Measurements from ENCODE around the gene PCLO.

DNA sequence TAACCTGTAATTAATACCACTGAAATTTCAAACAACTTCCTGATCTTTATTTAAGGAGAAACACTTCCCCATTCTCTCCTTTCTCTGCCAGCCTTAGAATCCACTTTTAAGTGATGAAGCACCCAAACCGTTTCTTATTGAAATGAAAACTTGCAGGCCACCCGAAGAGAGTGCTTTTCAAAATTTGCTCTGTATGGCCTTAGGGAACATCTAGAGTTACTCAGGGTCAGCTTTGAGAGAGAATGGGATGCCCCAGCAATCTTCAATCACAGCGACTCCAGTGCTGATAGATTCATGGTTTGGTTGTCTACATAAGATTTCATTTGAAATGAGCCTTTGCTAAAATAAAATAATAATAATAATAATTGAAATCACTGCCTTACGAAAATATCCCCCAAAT lies 323.1 kb downstream of the PCLO start:
- TF ChIP-seq, protein P1, sequence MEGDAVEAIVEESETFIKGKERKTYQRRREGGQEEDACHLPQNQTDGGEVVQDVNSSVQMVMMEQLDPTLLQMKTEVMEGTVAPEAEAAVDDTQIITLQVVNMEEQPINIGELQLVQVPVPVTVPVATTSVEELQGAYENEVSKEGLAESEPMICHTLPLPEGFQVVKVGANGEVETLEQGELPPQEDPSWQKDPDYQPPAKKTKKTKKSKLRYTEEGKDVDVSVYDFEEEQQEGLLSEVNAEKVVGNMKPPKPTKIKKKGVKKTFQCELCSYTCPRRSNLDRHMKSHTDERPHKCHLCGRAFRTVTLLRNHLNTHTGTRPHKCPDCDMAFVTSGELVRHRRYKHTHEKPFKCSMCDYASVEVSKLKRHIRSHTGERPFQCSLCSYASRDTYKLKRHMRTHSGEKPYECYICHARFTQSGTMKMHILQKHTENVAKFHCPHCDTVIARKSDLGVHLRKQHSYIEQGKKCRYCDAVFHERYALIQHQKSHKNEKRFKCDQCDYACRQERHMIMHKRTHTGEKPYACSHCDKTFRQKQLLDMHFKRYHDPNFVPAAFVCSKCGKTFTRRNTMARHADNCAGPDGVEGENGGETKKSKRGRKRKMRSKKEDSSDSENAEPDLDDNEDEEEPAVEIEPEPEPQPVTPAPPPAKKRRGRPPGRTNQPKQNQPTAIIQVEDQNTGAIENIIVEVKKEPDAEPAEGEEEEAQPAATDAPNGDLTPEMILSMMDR (IDR thresholded peaks at IDR 0.05; ENCODE audit: low read depth, low read length, missing input control): no peak
- TF ChIP-seq, protein P2, sequence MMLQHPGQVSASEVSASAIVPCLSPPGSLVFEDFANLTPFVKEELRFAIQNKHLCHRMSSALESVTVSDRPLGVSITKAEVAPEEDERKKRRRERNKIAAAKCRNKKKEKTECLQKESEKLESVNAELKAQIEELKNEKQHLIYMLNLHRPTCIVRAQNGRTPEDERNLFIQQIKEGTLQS (IDR thresholded peaks at IDR 0.05): no peak
- TF ChIP-seq GABPA (IDR thresholded peaks at IDR 0.05 in 1 of 2, conservative IDR thresholded peaks at IDR 0.05 in 1 of 2): no peak
- TF ChIP-seq, protein P3, sequence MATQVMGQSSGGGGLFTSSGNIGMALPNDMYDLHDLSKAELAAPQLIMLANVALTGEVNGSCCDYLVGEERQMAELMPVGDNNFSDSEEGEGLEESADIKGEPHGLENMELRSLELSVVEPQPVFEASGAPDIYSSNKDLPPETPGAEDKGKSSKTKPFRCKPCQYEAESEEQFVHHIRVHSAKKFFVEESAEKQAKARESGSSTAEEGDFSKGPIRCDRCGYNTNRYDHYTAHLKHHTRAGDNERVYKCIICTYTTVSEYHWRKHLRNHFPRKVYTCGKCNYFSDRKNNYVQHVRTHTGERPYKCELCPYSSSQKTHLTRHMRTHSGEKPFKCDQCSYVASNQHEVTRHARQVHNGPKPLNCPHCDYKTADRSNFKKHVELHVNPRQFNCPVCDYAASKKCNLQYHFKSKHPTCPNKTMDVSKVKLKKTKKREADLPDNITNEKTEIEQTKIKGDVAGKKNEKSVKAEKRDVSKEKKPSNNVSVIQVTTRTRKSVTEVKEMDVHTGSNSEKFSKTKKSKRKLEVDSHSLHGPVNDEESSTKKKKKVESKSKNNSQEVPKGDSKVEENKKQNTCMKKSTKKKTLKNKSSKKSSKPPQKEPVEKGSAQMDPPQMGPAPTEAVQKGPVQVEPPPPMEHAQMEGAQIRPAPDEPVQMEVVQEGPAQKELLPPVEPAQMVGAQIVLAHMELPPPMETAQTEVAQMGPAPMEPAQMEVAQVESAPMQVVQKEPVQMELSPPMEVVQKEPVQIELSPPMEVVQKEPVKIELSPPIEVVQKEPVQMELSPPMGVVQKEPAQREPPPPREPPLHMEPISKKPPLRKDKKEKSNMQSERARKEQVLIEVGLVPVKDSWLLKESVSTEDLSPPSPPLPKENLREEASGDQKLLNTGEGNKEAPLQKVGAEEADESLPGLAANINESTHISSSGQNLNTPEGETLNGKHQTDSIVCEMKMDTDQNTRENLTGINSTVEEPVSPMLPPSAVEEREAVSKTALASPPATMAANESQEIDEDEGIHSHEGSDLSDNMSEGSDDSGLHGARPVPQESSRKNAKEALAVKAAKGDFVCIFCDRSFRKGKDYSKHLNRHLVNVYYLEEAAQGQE (IDR thresholded peaks at IDR 0.05): no peak
- no peak for TF ChIP-seq YY1 (IDR thresholded peaks at IDR 0.05)

Data from liver (tissue), 3 donors.